Measurements from ENCODE around the gene KIAA1191. TPM values are rescaled to one million over a fixed set of nuclear protein-coding genes. Genes with fewer than 3 reads are reported as not detected.

Gene KIAA1191
- total and polyA plus RNA-seq, 2 of the 8 experiments (the other 6 are each of a cell fraction or from before 2014, with no cell fraction given) = 86.4 to 88.0 TPM

- Histone ChIP-seq H3K36me3 (ENCODE audit: control insufficient read depth in 2 of 4, insufficient read depth in 4 of 4, low read length in 3 of 4) (0 out of 8 replicates have a peak, but pooled peaks cover 0 to 2% (median 0%) of the 10 kb centered on the region in 4 experiments), H3K23me2 (ENCODE audit: low read depth, low read length) (no peaks in the 10 kb centered on the region), H3K14ac (ENCODE audit: insufficient read length) (no peak overlapping the region), H3K79me2 (ENCODE audit: control insufficient read depth in 1 of 2, insufficient read depth in 2 of 2, low read length in 2 of 2) (no peaks in the 10 kb centered on the region), H2BK12ac (ENCODE audit: low read depth, low read length) (no peak overlapping the region), H3K27ac (ENCODE audit: low read depth, low read length) (no peak overlapping the region), H2BK120ac (replicated peaks; ENCODE audit: low read depth, low read length) (no peak overlapping the region), H3K23ac (ENCODE audit: insufficient read length) (no peak overlapping the region), H3K9ac (replicated peaks in 1 of 4; ENCODE audit: extremely low read depth in 1 of 4, low read depth in 3 of 4, low read length in 3 of 4) (no peak overlapping the region), H2BK5ac (ENCODE audit: low read depth, low read length) (no peak overlapping the region), H2BK20ac (ENCODE audit: low read length) (no peak overlapping the region), H2BK15ac (ENCODE audit: low read length) (no peak overlapping the region), H3K4ac (replicated peaks; ENCODE audit: insufficient read length, low read depth, low read length) (no peak overlapping the region), H3K4me1 (replicated peaks in 1 of 4; ENCODE audit: control insufficient read depth in 3 of 4, insufficient read depth in 4 of 4, low read length in 3 of 4) (no peaks in the 10 kb centered on the region; a peak in 1 of 7 replicates), H2AFZ (ENCODE audit: low read length) (no peak overlapping the region), H4K91ac (replicated peaks; ENCODE audit: insufficient read length, low read length) (no peak overlapping the region), H3K9me3 (ENCODE audit: insufficient read depth in 2 of 2, low read depth in 1 of 2, low read length in 1 of 2) (no peaks in the 10 kb centered on the region), H3K79me1 (ENCODE audit: low read depth, low read length) (no peaks in the 10 kb centered on the region), H3K18ac (ENCODE audit: extremely low read depth, low read length) (no peak overlapping the region), H3K27me3 (replicated peaks in 1 of 4; ENCODE audit: control insufficient read depth in 3 of 4, extremely low read depth in 1 of 4, insufficient read depth in 3 of 4, low read length in 3 of 4) (no peaks in the 10 kb centered on the region), H3K56ac (replicated peaks; ENCODE audit: insufficient read length, low read depth, low read length) (no peak overlapping the region), H4K8ac (ENCODE audit: extremely low read depth, insufficient read depth, low read length) (no peak overlapping the region), H2AK5ac (ENCODE audit: low read depth, low read length) (no peak overlapping the region), H4K20me1 (replicated peaks in 1 of 2; ENCODE audit: control insufficient read depth in 1 of 2, insufficient read depth in 2 of 2, low read length in 2 of 2) (no peaks in the 10 kb centered on the region), H4K5ac (ENCODE audit: insufficient read length, low read depth, low read length) (no peak overlapping the region), H3K4me3 (ENCODE audit: extremely low read depth in 1 of 4, insufficient read depth in 2 of 4, low read depth in 3 of 4, low read length in 4 of 4) (no peak overlapping the region), H3K4me2 (ENCODE audit: insufficient read depth in 1 of 2, low read depth in 2 of 2, low read length in 2 of 2) (no peak overlapping the region)
- no peak for DNase-seq (ENCODE audit: low read depth in 1 of 2, low spot score in 2 of 2)
- CTCF ChIA-PET (ENCODE audit: partially characterized antibody) = interaction anchor here (0.6 kb wide), 1 partner anchor 1097 kb away, joined by 3 read pairs; no protein-coding TSS in a partner anchor
- WGBS, 2 experiments (ENCODE audit: extremely low coverage in 1 of 2, insufficient coverage in 1 of 2, insufficient read length in 1 of 2, insufficient replicate concordance in 2 of 2, low coverage in 1 of 2, low lambda C conversion rate in 2 of 2, missing lambda C conversion rate in 1 of 2) = 81% methylated on average over 4 of the region's 4 CpGs; no CpG with 5 or more reads in 1 of the 2 experiments
- TF ChIP-seq ATF2 (IDR thresholded peaks at IDR 0.05; ENCODE audit: low read length) (no peak), FOSL1 (IDR thresholded peaks at IDR 0.05; ENCODE audit: insufficient read depth, low read depth, low read length) (no peak), SP2 (IDR thresholded peaks at IDR 0.05; ENCODE audit: low read length) (no peak), SAP30 (IDR thresholded peaks at IDR 0.05; ENCODE audit: insufficient read depth, insufficient replicate concordance, low read length) (no peak), BRCA1 (IDR thresholded peaks at IDR 0.05; ENCODE audit: low read depth, low read length) (no peak)
- TF ChIP-seq, protein P1, sequence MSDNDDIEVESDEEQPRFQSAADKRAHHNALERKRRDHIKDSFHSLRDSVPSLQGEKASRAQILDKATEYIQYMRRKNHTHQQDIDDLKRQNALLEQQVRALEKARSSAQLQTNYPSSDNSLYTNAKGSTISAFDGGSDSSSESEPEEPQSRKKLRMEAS (IDR thresholded peaks at IDR 0.05) = no peak
- FAIRE-seq = no peak
- POLR2A ChIA-PET (ENCODE audit: partially characterized antibody) = interaction anchor here (1.4 to 1.5 kb wide), 2 partner anchors 49 to 128 kb away, joined by 3 read pairs; partner anchors contain the start of genes KIAA1191 and RNF44
Observed at GRCh38 chr5:176409765-176410164, 48.2 kb upstream of the KIAA1191 start.
